Measurements from ENCODE around the gene LSM4.

LSM4 gene

GRCh38 chr19:18311502-18312091, 11.3 kb downstream of the LSM4 start:
- DNase-seq (ENCODE audit: low read depth in 2 of 2): no peak

- no peak for DNase-seq (ENCODE audit: low read depth in 2 of 2)
These were observed 11.9 kb downstream of the LSM4 start for GRCh38 chr19:18310966-18311365.

GRCh38 chr19:18310118-18310909, 12.6 kb downstream of the LSM4 start:
- DNase-seq (ENCODE audit: low read depth in 2 of 2): no peak

GRCh38 chr19:18309525-18310064, 13.3 kb downstream of the LSM4 start:
- no peak for DNase-seq (ENCODE audit: low read depth in 2 of 2)

GRCh38 chr19:18308948-18309325, 13.9 kb downstream of the LSM4 start:
- no peak for DNase-seq (ENCODE audit: low read depth in 2 of 2)

- DNase-seq (ENCODE audit: low read depth in 2 of 2): no peak
These were observed 14.6 kb downstream of the LSM4 start for GRCh38 chr19:18308051-18308947.

GRCh38 chr19:18307271-18307681, 15.6 kb downstream of the LSM4 start:
- DNase-seq (ENCODE audit: low read depth in 2 of 2): no peak

- no peak for DNase-seq (ENCODE audit: low read depth in 2 of 2)
These were observed 16.0 kb downstream of the LSM4 start for GRCh38 chr19:18306888-18307260.

- no peak for DNase-seq (ENCODE audit: low read depth in 2 of 2)
These were observed 16.5 kb downstream of the LSM4 start for GRCh38 chr19:18306209-18306887.

- DNase-seq (ENCODE audit: low read depth in 2 of 2): peak; percentile 74
These were observed 18.2 kb downstream of the LSM4 start for GRCh38 chr19:18304458-18305310.

GRCh38 chr19:18304208-18304457, 18.7 kb downstream of the LSM4 start:
- no peak for DNase-seq (ENCODE audit: low read depth in 2 of 2)

- no peak for DNase-seq (ENCODE audit: low read depth in 2 of 2)
These were observed 21.2 kb downstream of the LSM4 start for GRCh38 chr19:18301718-18302111.

GRCh38 chr19:18300930-18301717, 21.8 kb downstream of the LSM4 start:
- no peak for DNase-seq (ENCODE audit: low read depth in 2 of 2)

GRCh38 chr19:18299654-18300053, 23.2 kb downstream of the LSM4 start:
- DNase-seq (ENCODE audit: low read depth in 2 of 2): no peak

- no peak for DNase-seq (ENCODE audit: low read depth in 2 of 2)
These were observed 24.3 kb downstream of the LSM4 start for GRCh38 chr19:18298601-18299000.

GRCh38 chr19:18297308-18297707, 25.6 kb downstream of the LSM4 start:
- DNase-seq (ENCODE audit: low read depth in 2 of 2): no peak

GRCh38 chr19:18295034-18295451, 27.8 kb downstream of the LSM4 start:
- no peak for DNase-seq (ENCODE audit: low read depth in 2 of 2)

- DNase-seq (ENCODE audit: low read depth in 2 of 2): peak; percentile 76 to 95
These were observed 28.4 kb downstream of the LSM4 start for GRCh38 chr19:18294467-18294864.

- DNase-seq (ENCODE audit: low read depth in 2 of 2): no peak
These were observed 29.0 kb downstream of the LSM4 start for GRCh38 chr19:18293642-18294466.
